Embryonic facial prominence (tissue), 1 donor: Measurements from ENCODE around the gene IRF1.
"Not testable (repeated sequence)": the region's sequence is repeated elsewhere in the genome, so short reads cannot be mapped to it uniquely, and the experiment has no call there.

Source experiments
- DNase-seq: peaks from one replicate; pipeline ENCODE4 v3.0.0-alpha.2; 2016; ENCODE audit errors: extremely low spot score

IRF1 gene

GRCh38 chr5:132487095-132487428 is 3.5 kb downstream of the IRF1 start:
- no peak for DNase-seq

GRCh38 chr5:132486318-132487094 is 4.1 kb downstream of the IRF1 start:
- no peak for DNase-seq

- no peak for DNase-seq
These were observed 4.8 kb downstream of the IRF1 start for GRCh38 chr5:132485641-132486317.

GRCh38 chr5:132484876-132485640 is 5.5 kb downstream of the IRF1 start:
- DNase-seq: not testable (repeated sequence)

- DNase-seq: no peak
These were observed 6.2 kb downstream of the IRF1 start for GRCh38 chr5:132484391-132484725.

- DNase-seq: no peak
These were observed 6.7 kb downstream of the IRF1 start for GRCh38 chr5:132483661-132484390.

- DNase-seq: no peak
These were observed 7.5 kb downstream of the IRF1 start for GRCh38 chr5:132483101-132483500.

GRCh38 chr5:132481596-132482211 is 8.9 kb downstream of the IRF1 start:
- no peak for DNase-seq

- DNase-seq: no peak
These were observed 9.5 kb downstream of the IRF1 start for GRCh38 chr5:132480893-132481595.

- no peak for DNase-seq
These were observed 10.1 kb downstream of the IRF1 start for GRCh38 chr5:132480546-132480892.

GRCh38 chr5:132480042-132480441 is 10.5 kb downstream of the IRF1 start:
- DNase-seq: no peak

GRCh38 chr5:132479111-132479951 is 11.2 kb downstream of the IRF1 start:
- DNase-seq: no peak

- DNase-seq: no peak
These were observed 12.2 kb downstream of the IRF1 start for GRCh38 chr5:132478366-132478871.

- DNase-seq: no peak
These were observed 12.7 kb downstream of the IRF1 start for GRCh38 chr5:132477784-132478365.

- no peak for DNase-seq
These were observed 13.4 kb downstream of the IRF1 start for GRCh38 chr5:132476876-132477781.

GRCh38 chr5:132475987-132476875 is 14.3 kb downstream of the IRF1 start:
- DNase-seq: no peak

- no peak for DNase-seq
These were observed 15.1 kb downstream of the IRF1 start for GRCh38 chr5:132475497-132475882.
